Parathyroid adenoma (tissue), 2 donors: Measurements from ENCODE around the gene CYYR1.

Experiments
- H2AFZ ChIP-seq: fragments of 300-600 bp; sonication (generic); one replicate; pipeline ENCODE4 v1.7.0; 2017; ENCODE audit warnings: antibody characterized with exemption, mild to moderate bottlenecking
- H3K27ac ChIP-seq: fragments of 300-600 bp; sonication (generic); one replicate; pipeline ENCODE4 v1.7.0; 2017
- H3K27me3 ChIP-seq: fragments of 300-600 bp; sonication (generic); one replicate; pipeline ENCODE4 v1.7.0; 2017; ENCODE audit warnings: low read length; ENCODE audit not compliant: control insufficient read depth, insufficient read depth
- H3K36me3 ChIP-seq: fragments of 300-600 bp; sonication (generic); one replicate; pipeline ENCODE4 v1.7.0; 2017; ENCODE audit warnings: low read length; ENCODE audit not compliant: control insufficient read depth, insufficient read depth
- H3K4me1 ChIP-seq: fragments of 300-600 bp; sonication (generic); one replicate; pipeline ENCODE4 v1.7.0; 2017; ENCODE audit warnings: control low read depth
- H3K4me2 ChIP-seq: fragments of 300-600 bp; sonication (generic); one replicate; pipeline ENCODE4 v1.7.0; 2017; ENCODE audit warnings: low read length
- H3K4me3 ChIP-seq: fragments of 300-600 bp; sonication (generic); one replicate; pipeline ENCODE4 v1.7.0; 2017; ENCODE audit warnings: low read depth, low read length
- H3K79me2 ChIP-seq: fragments of 300-600 bp; sonication (generic); one replicate; pipeline ENCODE4 v1.7.0; 2017; ENCODE audit warnings: control low read depth
- H3K9ac ChIP-seq: fragments of 300-600 bp; sonication (generic); one replicate; pipeline ENCODE4 v1.7.0; 2017; ENCODE audit warnings: mild to moderate bottlenecking
- H3K9me3 ChIP-seq: fragments of 300-600 bp; sonication (generic); one replicate; pipeline ENCODE4 v1.7.0; 2017; ENCODE audit warnings: low read length; ENCODE audit not compliant: control insufficient read depth
- TF ChIP-seq, protein P1 (sequence below): fragments of 300-600 bp; sonication (generic); IDR thresholded peaks from one replicate; pipeline ENCODE4 v1.7.0; 2017; ENCODE audit warnings: antibody characterized with exemption, mild to moderate bottlenecking
- donor health status: primary hyperparathyroidism.

Gene CYYR1

DNA sequence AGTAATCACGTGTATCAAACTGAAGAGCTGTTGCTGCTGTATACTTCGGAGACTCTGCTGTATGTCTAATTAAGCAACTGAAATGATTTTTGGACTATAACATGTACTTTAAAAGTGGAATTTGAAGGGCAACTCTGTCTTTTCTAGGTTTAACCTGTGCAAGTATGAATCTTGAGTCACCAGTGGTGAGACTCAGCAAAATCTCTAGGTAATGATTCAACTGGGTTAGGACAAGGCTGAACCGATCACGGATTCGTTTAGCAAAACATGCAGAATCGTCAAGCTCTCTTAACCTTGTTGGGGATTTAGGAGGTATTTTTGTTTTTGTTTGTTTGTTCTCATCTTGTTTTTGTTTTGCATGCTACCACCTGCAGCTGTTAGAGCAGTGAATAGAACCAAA, 149.6 kb downstream of the CYYR1 start:
- TF ChIP-seq, protein P1, sequence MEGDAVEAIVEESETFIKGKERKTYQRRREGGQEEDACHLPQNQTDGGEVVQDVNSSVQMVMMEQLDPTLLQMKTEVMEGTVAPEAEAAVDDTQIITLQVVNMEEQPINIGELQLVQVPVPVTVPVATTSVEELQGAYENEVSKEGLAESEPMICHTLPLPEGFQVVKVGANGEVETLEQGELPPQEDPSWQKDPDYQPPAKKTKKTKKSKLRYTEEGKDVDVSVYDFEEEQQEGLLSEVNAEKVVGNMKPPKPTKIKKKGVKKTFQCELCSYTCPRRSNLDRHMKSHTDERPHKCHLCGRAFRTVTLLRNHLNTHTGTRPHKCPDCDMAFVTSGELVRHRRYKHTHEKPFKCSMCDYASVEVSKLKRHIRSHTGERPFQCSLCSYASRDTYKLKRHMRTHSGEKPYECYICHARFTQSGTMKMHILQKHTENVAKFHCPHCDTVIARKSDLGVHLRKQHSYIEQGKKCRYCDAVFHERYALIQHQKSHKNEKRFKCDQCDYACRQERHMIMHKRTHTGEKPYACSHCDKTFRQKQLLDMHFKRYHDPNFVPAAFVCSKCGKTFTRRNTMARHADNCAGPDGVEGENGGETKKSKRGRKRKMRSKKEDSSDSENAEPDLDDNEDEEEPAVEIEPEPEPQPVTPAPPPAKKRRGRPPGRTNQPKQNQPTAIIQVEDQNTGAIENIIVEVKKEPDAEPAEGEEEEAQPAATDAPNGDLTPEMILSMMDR = no peak
- Histone ChIP-seq H3K27me3 (no peaks in the 10 kb centered on the region), H3K9ac (no peak overlapping the region)

DNA sequence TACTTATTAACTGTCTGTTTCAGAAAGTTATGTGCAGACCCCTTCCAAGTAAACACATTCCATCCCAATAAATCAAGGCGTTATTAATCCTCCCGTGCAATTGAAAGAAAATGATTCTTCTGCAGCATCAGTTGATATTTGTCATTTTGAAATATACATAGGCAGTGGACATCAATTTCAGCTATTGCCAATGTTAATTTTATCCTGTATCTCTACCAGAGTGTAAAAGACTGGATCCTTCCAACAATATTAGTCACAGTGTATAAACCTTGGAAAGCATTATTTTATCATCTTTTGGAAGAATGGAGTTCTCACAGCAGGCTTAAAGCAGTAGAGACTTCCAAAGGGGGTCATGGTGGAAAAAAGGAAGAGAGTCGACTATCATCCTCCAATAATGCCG, 150.4 kb downstream of the CYYR1 start:
- Histone ChIP-seq H3K4me3 (no peak overlapping the region), H3K9ac (no peak overlapping the region), H3K9me3 (no peaks in the 10 kb centered on the region), H3K27me3 (no peaks in the 10 kb centered on the region), H3K4me2 (no peak overlapping the region), H3K79me2 (no peaks in the 10 kb centered on the region), H3K36me3 (no peaks in the 10 kb centered on the region), H2AFZ (no peak overlapping the region), H3K4me1 (no peaks in the 10 kb centered on the region), H3K27ac (no peak overlapping the region)
- TF ChIP-seq, protein P1 = no peak

More for the DNA sequence above, 149.6 kb downstream of the CYYR1 start:
- Histone ChIP-seq H3K9me3 (no peaks in the 10 kb centered on the region), H3K4me3 (no peak overlapping the region), H3K79me2 (no peaks in the 10 kb centered on the region), H3K4me1 (no peaks in the 10 kb centered on the region), H2AFZ (no peak overlapping the region), H3K27ac (no peak overlapping the region), H3K4me2 (no peak overlapping the region), H3K36me3 (no peaks in the 10 kb centered on the region)

DNA sequence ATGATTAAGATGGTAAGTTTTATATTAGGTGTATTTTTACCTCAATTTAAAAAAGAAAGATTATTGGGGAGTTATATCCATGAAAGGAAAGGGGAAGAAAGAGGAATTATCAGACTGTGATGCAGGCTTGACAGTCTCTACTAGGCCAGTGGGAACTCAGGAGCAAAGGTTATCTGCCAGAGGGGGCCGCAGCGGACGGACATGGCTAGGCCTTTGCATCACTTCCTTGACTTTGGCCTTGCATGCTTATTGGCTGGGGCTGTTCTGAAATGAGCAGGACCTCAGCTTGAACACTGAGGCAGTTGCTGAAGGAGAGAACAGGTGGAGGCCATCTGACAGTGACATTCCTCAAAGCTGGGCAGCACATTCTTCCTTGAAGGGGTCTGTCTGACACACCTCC, 150.9 kb downstream of the CYYR1 start:
- Histone ChIP-seq H3K27me3 (no peaks in the 10 kb centered on the region), H3K9ac (no peak overlapping the region), H3K4me3 (no peak overlapping the region), H3K4me2 (no peak overlapping the region), H3K79me2 (no peaks in the 10 kb centered on the region), H3K4me1 (no peaks in the 10 kb centered on the region), H2AFZ (no peak overlapping the region), H3K36me3 (no peaks in the 10 kb centered on the region), H3K27ac (no peak overlapping the region), H3K9me3 (no peaks in the 10 kb centered on the region)
- TF ChIP-seq, protein P1 = no peak

DNA sequence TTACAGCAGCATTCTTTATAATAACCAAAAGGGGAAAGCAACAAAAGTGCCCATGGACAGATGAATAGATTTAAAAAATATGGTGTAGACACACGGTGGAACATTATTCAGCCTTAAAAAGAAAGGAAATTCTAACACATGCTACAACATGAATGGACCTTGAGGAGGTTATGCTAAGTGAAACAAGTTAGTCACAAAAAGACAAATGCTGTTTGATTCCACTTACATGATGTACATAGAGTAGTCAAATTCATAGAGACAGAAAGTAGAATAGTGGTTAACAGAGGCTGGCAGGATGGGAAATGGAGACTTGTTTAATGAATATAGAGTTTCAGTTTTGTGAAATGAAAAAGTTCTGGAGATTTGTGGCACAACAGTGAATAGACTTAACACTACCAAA, 151.4 kb downstream of the CYYR1 start:
- no peaks in the 10 kb centered on the region for H3K79me2 ChIP-seq
- H2AFZ ChIP-seq = no peak overlapping the region
- no peak overlapping the region for H3K4me3 ChIP-seq
- no peak overlapping the region for H3K4me2 ChIP-seq
- no peak overlapping the region for H3K27ac ChIP-seq
- H3K27me3 ChIP-seq = no peaks in the 10 kb centered on the region
- TF ChIP-seq, protein P1 = no peak
- no peaks in the 10 kb centered on the region for H3K4me1 ChIP-seq
- no peak overlapping the region for H3K9ac ChIP-seq
- no peaks in the 10 kb centered on the region for H3K36me3 ChIP-seq
- no peaks in the 10 kb centered on the region for H3K9me3 ChIP-seq
